ENCODE data around the gene MSI2.

DNA sequence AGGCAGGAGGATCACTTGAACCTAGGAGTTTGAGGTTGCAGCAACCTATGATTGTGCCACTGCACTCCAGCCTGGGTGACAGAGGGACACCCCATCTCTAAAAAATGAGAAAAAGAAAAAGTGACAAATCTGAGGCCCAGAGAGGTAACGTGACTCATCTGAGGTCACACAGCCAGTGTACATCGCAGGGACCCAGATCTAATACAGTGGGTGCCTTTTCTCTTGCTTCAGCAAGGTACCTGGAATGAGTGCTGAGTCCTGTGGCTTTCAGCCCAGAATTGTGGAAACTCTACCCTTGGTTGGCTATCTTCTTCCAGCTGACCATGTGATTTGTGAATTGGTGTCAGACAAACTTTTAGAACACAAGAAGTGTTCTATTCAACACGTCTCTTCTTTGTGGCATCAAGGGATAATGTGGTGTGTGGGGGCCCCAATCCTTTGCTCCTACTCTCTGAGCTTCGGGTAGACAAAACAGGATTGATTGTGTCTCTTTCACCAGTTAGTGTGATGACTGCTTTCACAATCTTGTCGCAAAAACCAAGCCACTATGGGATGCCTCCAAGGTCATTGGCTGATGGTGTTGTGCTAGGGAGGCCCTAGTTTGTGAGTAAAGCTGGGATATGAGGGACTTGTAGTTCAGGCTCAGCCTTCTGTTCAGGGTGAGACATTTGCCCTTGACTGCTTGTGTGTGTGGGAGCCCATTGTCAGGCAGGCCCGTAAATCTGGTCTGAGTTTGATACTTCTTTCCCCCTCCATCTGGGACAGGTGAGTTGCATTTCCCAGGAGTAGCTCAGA is 71.0 kb downstream of the MSI2 start:
- TF ChIP-seq, protein P1, sequence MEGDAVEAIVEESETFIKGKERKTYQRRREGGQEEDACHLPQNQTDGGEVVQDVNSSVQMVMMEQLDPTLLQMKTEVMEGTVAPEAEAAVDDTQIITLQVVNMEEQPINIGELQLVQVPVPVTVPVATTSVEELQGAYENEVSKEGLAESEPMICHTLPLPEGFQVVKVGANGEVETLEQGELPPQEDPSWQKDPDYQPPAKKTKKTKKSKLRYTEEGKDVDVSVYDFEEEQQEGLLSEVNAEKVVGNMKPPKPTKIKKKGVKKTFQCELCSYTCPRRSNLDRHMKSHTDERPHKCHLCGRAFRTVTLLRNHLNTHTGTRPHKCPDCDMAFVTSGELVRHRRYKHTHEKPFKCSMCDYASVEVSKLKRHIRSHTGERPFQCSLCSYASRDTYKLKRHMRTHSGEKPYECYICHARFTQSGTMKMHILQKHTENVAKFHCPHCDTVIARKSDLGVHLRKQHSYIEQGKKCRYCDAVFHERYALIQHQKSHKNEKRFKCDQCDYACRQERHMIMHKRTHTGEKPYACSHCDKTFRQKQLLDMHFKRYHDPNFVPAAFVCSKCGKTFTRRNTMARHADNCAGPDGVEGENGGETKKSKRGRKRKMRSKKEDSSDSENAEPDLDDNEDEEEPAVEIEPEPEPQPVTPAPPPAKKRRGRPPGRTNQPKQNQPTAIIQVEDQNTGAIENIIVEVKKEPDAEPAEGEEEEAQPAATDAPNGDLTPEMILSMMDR (IDR thresholded peaks at IDR 0.05), result no peak
- TF ChIP-seq, protein P2, sequence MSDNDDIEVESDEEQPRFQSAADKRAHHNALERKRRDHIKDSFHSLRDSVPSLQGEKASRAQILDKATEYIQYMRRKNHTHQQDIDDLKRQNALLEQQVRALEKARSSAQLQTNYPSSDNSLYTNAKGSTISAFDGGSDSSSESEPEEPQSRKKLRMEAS (IDR thresholded peaks at IDR 0.05; ENCODE audit: low read depth), result no peak
- TF ChIP-seq TAF1 (IDR thresholded peaks at IDR 0.05; ENCODE audit: borderline replicate concordance, low read depth, low read length) (no peak), POLR2AphosphoS5 (IDR thresholded peaks at IDR 0.05; ENCODE audit: low read depth, low read length) (no peak), EP300 (IDR thresholded peaks at IDR 0.05; ENCODE audit: borderline replicate concordance in 1 of 2, low read depth in 1 of 2, low read length in 1 of 2) (no peak), JUND (IDR thresholded peaks at IDR 0.05) (no peak), RFX5 (IDR thresholded peaks at IDR 0.05; ENCODE audit: low read length) (no peak), SIN3A (IDR thresholded peaks at IDR 0.05; ENCODE audit: borderline replicate concordance, low read depth, low read length) (no peak), EZH2phosphoT487 (IDR thresholded peaks at IDR 0.05; ENCODE audit: borderline replicate concordance, low read depth) (no peak), YY1 (IDR thresholded peaks at IDR 0.05; ENCODE audit: low read depth) (no peak), SMC3 (IDR thresholded peaks at IDR 0.05; ENCODE audit: low read depth, low read length) (no peak), RXRA (IDR thresholded peaks at IDR 0.05; ENCODE audit: borderline replicate concordance, low read depth) (no peak)
- TF ChIP-seq, protein P3, sequence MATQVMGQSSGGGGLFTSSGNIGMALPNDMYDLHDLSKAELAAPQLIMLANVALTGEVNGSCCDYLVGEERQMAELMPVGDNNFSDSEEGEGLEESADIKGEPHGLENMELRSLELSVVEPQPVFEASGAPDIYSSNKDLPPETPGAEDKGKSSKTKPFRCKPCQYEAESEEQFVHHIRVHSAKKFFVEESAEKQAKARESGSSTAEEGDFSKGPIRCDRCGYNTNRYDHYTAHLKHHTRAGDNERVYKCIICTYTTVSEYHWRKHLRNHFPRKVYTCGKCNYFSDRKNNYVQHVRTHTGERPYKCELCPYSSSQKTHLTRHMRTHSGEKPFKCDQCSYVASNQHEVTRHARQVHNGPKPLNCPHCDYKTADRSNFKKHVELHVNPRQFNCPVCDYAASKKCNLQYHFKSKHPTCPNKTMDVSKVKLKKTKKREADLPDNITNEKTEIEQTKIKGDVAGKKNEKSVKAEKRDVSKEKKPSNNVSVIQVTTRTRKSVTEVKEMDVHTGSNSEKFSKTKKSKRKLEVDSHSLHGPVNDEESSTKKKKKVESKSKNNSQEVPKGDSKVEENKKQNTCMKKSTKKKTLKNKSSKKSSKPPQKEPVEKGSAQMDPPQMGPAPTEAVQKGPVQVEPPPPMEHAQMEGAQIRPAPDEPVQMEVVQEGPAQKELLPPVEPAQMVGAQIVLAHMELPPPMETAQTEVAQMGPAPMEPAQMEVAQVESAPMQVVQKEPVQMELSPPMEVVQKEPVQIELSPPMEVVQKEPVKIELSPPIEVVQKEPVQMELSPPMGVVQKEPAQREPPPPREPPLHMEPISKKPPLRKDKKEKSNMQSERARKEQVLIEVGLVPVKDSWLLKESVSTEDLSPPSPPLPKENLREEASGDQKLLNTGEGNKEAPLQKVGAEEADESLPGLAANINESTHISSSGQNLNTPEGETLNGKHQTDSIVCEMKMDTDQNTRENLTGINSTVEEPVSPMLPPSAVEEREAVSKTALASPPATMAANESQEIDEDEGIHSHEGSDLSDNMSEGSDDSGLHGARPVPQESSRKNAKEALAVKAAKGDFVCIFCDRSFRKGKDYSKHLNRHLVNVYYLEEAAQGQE (IDR thresholded peaks at IDR 0.05; ENCODE audit: low read depth, low read length), result no peak
- TF ChIP-seq, protein P4, sequence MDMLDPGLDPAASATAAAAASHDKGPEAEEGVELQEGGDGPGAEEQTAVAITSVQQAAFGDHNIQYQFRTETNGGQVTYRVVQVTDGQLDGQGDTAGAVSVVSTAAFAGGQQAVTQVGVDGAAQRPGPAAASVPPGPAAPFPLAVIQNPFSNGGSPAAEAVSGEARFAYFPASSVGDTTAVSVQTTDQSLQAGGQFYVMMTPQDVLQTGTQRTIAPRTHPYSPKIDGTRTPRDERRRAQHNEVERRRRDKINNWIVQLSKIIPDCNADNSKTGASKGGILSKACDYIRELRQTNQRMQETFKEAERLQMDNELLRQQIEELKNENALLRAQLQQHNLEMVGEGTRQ (IDR thresholded peaks at IDR 0.05; ENCODE audit: borderline replicate concordance, low read depth, low read length), result no peak
